ENCODE results near the gene CRYBG1.

DNA sequence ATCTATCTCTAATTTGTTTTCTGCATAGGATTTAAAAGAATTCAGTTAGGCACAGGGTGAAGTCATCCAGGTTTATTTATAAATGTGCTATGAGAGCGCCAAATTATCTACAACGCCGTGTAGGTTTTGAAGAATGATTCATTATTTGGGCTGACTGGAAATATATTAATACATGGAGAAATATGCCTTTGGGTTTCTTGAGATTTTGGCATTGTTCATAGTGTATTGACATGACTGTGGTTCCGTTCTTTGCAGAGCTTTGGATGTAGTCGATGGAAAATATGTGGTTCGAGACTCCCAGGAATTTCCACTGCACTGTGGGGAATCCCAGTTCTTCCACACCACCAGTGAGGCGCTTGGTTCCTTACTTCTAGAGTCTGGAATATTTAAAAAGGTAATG, 90.9 kb downstream of the CRYBG1 start:
- no peak for TF ChIP-seq EZH2phosphoT487 (IDR thresholded peaks at IDR 0.05)
- TF ChIP-seq, protein P1, sequence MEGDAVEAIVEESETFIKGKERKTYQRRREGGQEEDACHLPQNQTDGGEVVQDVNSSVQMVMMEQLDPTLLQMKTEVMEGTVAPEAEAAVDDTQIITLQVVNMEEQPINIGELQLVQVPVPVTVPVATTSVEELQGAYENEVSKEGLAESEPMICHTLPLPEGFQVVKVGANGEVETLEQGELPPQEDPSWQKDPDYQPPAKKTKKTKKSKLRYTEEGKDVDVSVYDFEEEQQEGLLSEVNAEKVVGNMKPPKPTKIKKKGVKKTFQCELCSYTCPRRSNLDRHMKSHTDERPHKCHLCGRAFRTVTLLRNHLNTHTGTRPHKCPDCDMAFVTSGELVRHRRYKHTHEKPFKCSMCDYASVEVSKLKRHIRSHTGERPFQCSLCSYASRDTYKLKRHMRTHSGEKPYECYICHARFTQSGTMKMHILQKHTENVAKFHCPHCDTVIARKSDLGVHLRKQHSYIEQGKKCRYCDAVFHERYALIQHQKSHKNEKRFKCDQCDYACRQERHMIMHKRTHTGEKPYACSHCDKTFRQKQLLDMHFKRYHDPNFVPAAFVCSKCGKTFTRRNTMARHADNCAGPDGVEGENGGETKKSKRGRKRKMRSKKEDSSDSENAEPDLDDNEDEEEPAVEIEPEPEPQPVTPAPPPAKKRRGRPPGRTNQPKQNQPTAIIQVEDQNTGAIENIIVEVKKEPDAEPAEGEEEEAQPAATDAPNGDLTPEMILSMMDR (IDR thresholded peaks at IDR 0.05): no peak
- no peak for TF ChIP-seq EZH2 (IDR thresholded peaks at IDR 0.05)

All from neural progenitor cell (in vitro differentiated cells).